Measurements from ENCODE around the gene BCAR1. TPM values are rescaled to one million over a fixed set of nuclear protein-coding genes. Genes with fewer than 3 reads are reported as not detected.

The BCAR1 gene
- polyA plus RNA-seq (ENCODE audit: low read depth in 6 of 6), result not detected

- peaks cover 0 to 3% (median 0%) of the 10 kb centered on the region in 7 donors for H3K9me3 Mint-ChIP-seq
- peaks cover 19 to 25% (median 22%) of the 10 kb centered on the region in 3 donors for H3K4me1 Mint-ChIP-seq
- peak within 1 kb of the TSS; percentile 34 to 87 (median 72) for H3K4me3 Mint-ChIP-seq
- peak; percentile 16 to 44 for ATAC-seq (ENCODE audit: low read depth in 2 of 2)
- no peak for DNase-seq
- H3K36me3 Mint-ChIP-seq, result no peaks in the 10 kb centered on the region
- peak within 1 kb of the TSS in 2 of 6 donors; percentile 38 to 47 for H3K27ac Mint-ChIP-seq
- peaks cover 55 to 90% (median 74%) of the 10 kb centered on the region in 3 donors for H3K27me3 Mint-ChIP-seq
Measured at GRCh38 chr16:75251280-75252048, at the start of gene BCAR1. BCAR1 (minus strand) TSS chr16:75251624; CDS start chr16:75251482, 142 bp downstream.

- Mint-ChIP-seq H3K36me3 (peaks cover 41 to 48% of the 10 kb centered on the region in 2 donors), H3K4me3 (peak overlapping the region in 3 of 8 donors; percentile 72 to 90 (median 84)), H3K4me1 (peaks cover 0 to 27% (median 22%) of the 10 kb centered on the region in 3 donors), H3K9me3 (no peaks in the 10 kb centered on the region), H3K27ac (peak overlapping the region in 1 of 6 donors; percentile 94), H3K27me3 (peaks cover 0 to 7% (median 0%) of the 10 kb centered on the region in 3 donors)
- DNase-seq, result no peak
- ATAC-seq (ENCODE audit: low read depth in 2 of 2), result no peak
Measured at GRCh38 chr16:75298267-75298666, 46.8 kb upstream of the BCAR1 start.

- DNase-seq (no peak), ATAC-seq (ENCODE audit: low read depth in 2 of 2) (no peak)
- Mint-ChIP-seq H3K4me3 (peak overlapping the region in 1 of 8 donors; percentile 15), H3K4me1 (peaks cover 0 to 27% (median 22%) of the 10 kb centered on the region in 3 donors), H3K27me3 (peaks cover 0 to 7% (median 0%) of the 10 kb centered on the region in 3 donors), H3K36me3 (peaks cover 52 to 55% of the 10 kb centered on the region in 2 donors), H3K27ac (peak overlapping the region in 2 of 6 donors; percentile 8 to 66), H3K9me3 (no peaks in the 10 kb centered on the region)
Measured at GRCh38 chr16:75296606-75297005, 45.2 kb upstream of the BCAR1 start.

GRCh38 chr16:75294773-75295459 is 43.5 kb upstream of the BCAR1 start:
- Mint-ChIP-seq H3K27me3 (peaks cover 0 to 6% (median 5%) of the 10 kb centered on the region in 3 donors), H3K36me3 (peaks cover 43 to 51% of the 10 kb centered on the region in 2 donors), H3K27ac (no peak overlapping the region), H3K9me3 (no peaks in the 10 kb centered on the region), H3K4me1 (peaks cover 0 to 25% (median 18%) of the 10 kb centered on the region in 3 donors), H3K4me3 (peak overlapping the region in 1 of 8 donors; percentile 56)
- ATAC-seq (ENCODE audit: low read depth in 2 of 2), result no peak
- DNase-seq, result no peak

- no peaks in the 10 kb centered on the region for H3K9me3 Mint-ChIP-seq
- peaks cover under 1 to 5% (median 2%) of the 10 kb centered on the region in 3 donors for H3K27me3 Mint-ChIP-seq
- no peak overlapping the region for H3K4me3 Mint-ChIP-seq
- ATAC-seq (ENCODE audit: low read depth in 2 of 2) (no peak), DNase-seq (no peak)
- H3K4me1 Mint-ChIP-seq, result peaks cover 1 to 16% (median 14%) of the 10 kb centered on the region in 3 donors
- no peak overlapping the region for H3K27ac Mint-ChIP-seq
- H3K36me3 Mint-ChIP-seq, result peaks cover 40 to 51% of the 10 kb centered on the region in 2 donors
Measured at GRCh38 chr16:75293772-75294171, 42.3 kb upstream of the BCAR1 start.

- Mint-ChIP-seq H3K36me3 (peaks cover 45 to 53% of the 10 kb centered on the region in 2 donors), H3K4me1 (peaks cover 6 to 17% (median 14%) of the 10 kb centered on the region in 3 donors), H3K27me3 (peaks cover 5 to 8% (median 5%) of the 10 kb centered on the region in 3 donors), H3K9me3 (no peaks in the 10 kb centered on the region), H3K27ac (peak overlapping the region in 1 of 6 donors; percentile 18), H3K4me3 (no peak overlapping the region)
- no peak for DNase-seq
- ATAC-seq (ENCODE audit: low read depth in 2 of 2), result no peak
Measured at GRCh38 chr16:75293173-75293572, 41.7 kb upstream of the BCAR1 start.

GRCh38 chr16:75292691-75293090 is 41.3 kb upstream of the BCAR1 start:
- Mint-ChIP-seq H3K27ac (no peak overlapping the region), H3K4me1 (peaks cover 6 to 14% (median 11%) of the 10 kb centered on the region in 3 donors), H3K9me3 (no peaks in the 10 kb centered on the region), H3K27me3 (peaks cover 5 to 8% (median 5%) of the 10 kb centered on the region in 3 donors), H3K36me3 (peaks cover 45 to 48% of the 10 kb centered on the region in 2 donors), H3K4me3 (no peak overlapping the region)
- DNase-seq (no peak), ATAC-seq (ENCODE audit: low read depth in 2 of 2) (no peak)

GRCh38 chr16:75289189-75289588 is 37.8 kb upstream of the BCAR1 start:
- peaks cover 0 to 1% (median 0%) of the 10 kb centered on the region in 7 donors for H3K9me3 Mint-ChIP-seq
- DNase-seq, result no peak
- peaks cover 39 to 43% of the 10 kb centered on the region in 2 donors for H3K36me3 Mint-ChIP-seq
- H3K4me3 Mint-ChIP-seq, result no peak overlapping the region
- ATAC-seq (ENCODE audit: low read depth in 2 of 2), result no peak
- H3K27ac Mint-ChIP-seq, result peak overlapping the region in 1 of 6 donors; percentile 49
- peaks cover 5 to 8% (median 5%) of the 10 kb centered on the region in 3 donors for H3K27me3 Mint-ChIP-seq
- H3K4me1 Mint-ChIP-seq, result peaks cover 6 to 9% (median 8%) of the 10 kb centered on the region in 3 donors

- peaks cover 6 to 9% (median 8%) of the 10 kb centered on the region in 3 donors for H3K4me1 Mint-ChIP-seq
- H3K36me3 Mint-ChIP-seq, result peaks cover 33 to 38% of the 10 kb centered on the region in 2 donors
- H3K9me3 Mint-ChIP-seq, result peaks cover 0 to 1% (median 0%) of the 10 kb centered on the region in 7 donors
- peak overlapping the region in 2 of 8 donors; percentile 44 to 52 for H3K4me3 Mint-ChIP-seq
- DNase-seq, result no peak
- peaks cover 5 to 8% (median 5%) of the 10 kb centered on the region in 3 donors for H3K27me3 Mint-ChIP-seq
- ATAC-seq (ENCODE audit: low read depth in 2 of 2), result peak in 1 of 2 donors; percentile 68
- H3K27ac Mint-ChIP-seq, result peak overlapping the region in 1 of 6 donors; percentile 94
Measured at GRCh38 chr16:75288596-75289120, 37.2 kb upstream of the BCAR1 start.

GRCh38 chr16:75288181-75288580 is 36.8 kb upstream of the BCAR1 start:
- Mint-ChIP-seq H3K9me3 (peaks cover 0 to 1% (median 0%) of the 10 kb centered on the region in 7 donors), H3K27ac (no peak overlapping the region), H3K36me3 (peaks cover 28 to 33% of the 10 kb centered on the region in 2 donors), H3K4me3 (peak overlapping the region in 1 of 8 donors; percentile 44), H3K27me3 (peaks cover 5 to 8% (median 5%) of the 10 kb centered on the region in 3 donors), H3K4me1 (peaks cover 6 to 9% (median 8%) of the 10 kb centered on the region in 3 donors)
- DNase-seq (no peak), ATAC-seq (ENCODE audit: low read depth in 2 of 2) (no peak)

GRCh38 chr16:75287708-75288107 is 36.3 kb upstream of the BCAR1 start:
- H3K9me3 Mint-ChIP-seq, result peaks cover 0 to 1% (median 0%) of the 10 kb centered on the region in 7 donors
- H3K27me3 Mint-ChIP-seq, result peaks cover 5 to 8% (median 6%) of the 10 kb centered on the region in 3 donors
- H3K27ac Mint-ChIP-seq, result no peak overlapping the region
- H3K4me1 Mint-ChIP-seq, result peaks cover 6 to 9% (median 8%) of the 10 kb centered on the region in 3 donors
- H3K4me3 Mint-ChIP-seq, result no peak overlapping the region
- no peak for ATAC-seq (ENCODE audit: low read depth in 2 of 2)
- DNase-seq, result no peak
- H3K36me3 Mint-ChIP-seq, result peaks cover 24 to 29% of the 10 kb centered on the region in 2 donors

- Mint-ChIP-seq H3K4me3 (no peak overlapping the region), H3K4me1 (peaks cover 6 to 9% (median 8%) of the 10 kb centered on the region in 3 donors), H3K27ac (no peak overlapping the region), H3K9me3 (peaks cover 0 to 1% (median 0%) of the 10 kb centered on the region in 7 donors), H3K27me3 (peaks cover 10 to 18% (median 11%) of the 10 kb centered on the region in 3 donors), H3K36me3 (peaks cover 13 to 15% of the 10 kb centered on the region in 2 donors)
- ATAC-seq (ENCODE audit: low read depth in 2 of 2) (no peak), DNase-seq (no peak)
Measured at GRCh38 chr16:75286389-75286788, 35.0 kb upstream of the BCAR1 start.

Data from naive B cell (primary cell).